ENCODE results near the gene PTOV1. TPM values are rescaled to one million over a fixed set of nuclear protein-coding genes. Genes with fewer than 3 reads are reported as not detected.

PTOV1 gene
- total and polyA plus RNA-seq, 7 donors, result 52.2 to 105 (median 63.8) TPM

- 91 to 92% methylated on average over 18 of the region's 18 CpGs for WGBS, 2 donors
- peaks cover 28 to 71% (median 53%) of the 10 kb centered on the region in 4 donors for H3K36me3 ChIP-seq
- intact Hi-C loops (cut with DNase I), result no loop called here
These were observed 5.6 kb downstream of the PTOV1 start for GRCh38 chr19:49856574-49857021.

GRCh38 chr19:49857061-49857837, 6.3 kb downstream of the PTOV1 start:
- no peaks in the 10 kb centered on the region for H3K9me3 ChIP-seq
- TF ChIP-seq POLR2AphosphoS5 (IDR thresholded peaks at IDR 0.05) (peak in 1 of 4 donors; percentile 1), EP300 (IDR thresholded peaks at IDR 0.05) (no peak)
- TF ChIP-seq, protein P1, sequence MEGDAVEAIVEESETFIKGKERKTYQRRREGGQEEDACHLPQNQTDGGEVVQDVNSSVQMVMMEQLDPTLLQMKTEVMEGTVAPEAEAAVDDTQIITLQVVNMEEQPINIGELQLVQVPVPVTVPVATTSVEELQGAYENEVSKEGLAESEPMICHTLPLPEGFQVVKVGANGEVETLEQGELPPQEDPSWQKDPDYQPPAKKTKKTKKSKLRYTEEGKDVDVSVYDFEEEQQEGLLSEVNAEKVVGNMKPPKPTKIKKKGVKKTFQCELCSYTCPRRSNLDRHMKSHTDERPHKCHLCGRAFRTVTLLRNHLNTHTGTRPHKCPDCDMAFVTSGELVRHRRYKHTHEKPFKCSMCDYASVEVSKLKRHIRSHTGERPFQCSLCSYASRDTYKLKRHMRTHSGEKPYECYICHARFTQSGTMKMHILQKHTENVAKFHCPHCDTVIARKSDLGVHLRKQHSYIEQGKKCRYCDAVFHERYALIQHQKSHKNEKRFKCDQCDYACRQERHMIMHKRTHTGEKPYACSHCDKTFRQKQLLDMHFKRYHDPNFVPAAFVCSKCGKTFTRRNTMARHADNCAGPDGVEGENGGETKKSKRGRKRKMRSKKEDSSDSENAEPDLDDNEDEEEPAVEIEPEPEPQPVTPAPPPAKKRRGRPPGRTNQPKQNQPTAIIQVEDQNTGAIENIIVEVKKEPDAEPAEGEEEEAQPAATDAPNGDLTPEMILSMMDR (IDR thresholded peaks at IDR 0.05), result no peak
- intact Hi-C loops (cut with DNase I), result no loop called here
- no peaks in the 10 kb centered on the region for H3K27me3 ChIP-seq
- no peak overlapping the region for H3K4me3 ChIP-seq
- WGBS, 2 donors, result 89 to 94% methylated on average over 26 of the region's 26 CpGs
- no peak for DNase-seq
- H3K27ac ChIP-seq, result no peak overlapping the region
- peaks cover 0 to 46% (median 32%) of the 10 kb centered on the region in 4 donors for H3K4me1 ChIP-seq
- peaks cover 28 to 74% (median 53%) of the 10 kb centered on the region in 4 donors for H3K36me3 ChIP-seq

More at GRCh38 chr19:49856574-49857021, 5.6 kb downstream of the PTOV1 start:
- TF ChIP-seq EP300 (IDR thresholded peaks at IDR 0.05), result no peak
- TF ChIP-seq, protein P1 (IDR thresholded peaks at IDR 0.05), result no peak
- no peak for TF ChIP-seq POLR2AphosphoS5 (IDR thresholded peaks at IDR 0.05)
- TF ChIP-seq POLR2A (IDR thresholded peaks at IDR 0.05), result no peak
- no peak for DNase-seq
- Histone ChIP-seq H3K27me3 (no peaks in the 10 kb centered on the region), H3K4me3 (no peak overlapping the region), H3K27ac (peak overlapping the region in 1 of 4 donors; percentile 17), H3K4me1 (peaks cover 0 to 51% (median 37%) of the 10 kb centered on the region in 4 donors), H3K9me3 (no peaks in the 10 kb centered on the region)

DNA sequence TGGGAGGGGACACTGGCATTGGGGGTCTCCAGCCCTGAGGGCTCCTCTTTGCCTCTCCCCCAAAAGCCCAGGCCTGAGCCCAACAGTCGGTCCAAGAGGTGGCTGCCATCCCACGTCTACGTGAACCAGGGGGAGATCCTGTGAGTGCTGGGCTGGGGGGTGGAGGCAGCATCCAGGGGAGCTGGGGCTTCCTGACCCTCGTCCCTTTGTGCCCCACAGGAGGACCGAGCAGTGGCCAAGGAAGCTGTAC, 6.8 kb downstream of the PTOV1 start:
- no peak overlapping the region for H3K27ac ChIP-seq
- TF ChIP-seq POLR2A (IDR thresholded peaks at IDR 0.05), result no peak
- no peak for TF ChIP-seq POLR2AphosphoS5 (IDR thresholded peaks at IDR 0.05)
- no peak for TF ChIP-seq EP300 (IDR thresholded peaks at IDR 0.05)
- TF ChIP-seq, protein P1 (IDR thresholded peaks at IDR 0.05), result no peak
- 85 to 89% methylated on average over 5 of the region's 5 CpGs for WGBS, 2 donors
- H3K36me3 ChIP-seq, result peaks cover 28 to 78% (median 53%) of the 10 kb centered on the region in 4 donors
- no peaks in the 10 kb centered on the region for H3K9me3 ChIP-seq
- H3K4me3 ChIP-seq, result no peak overlapping the region
- intact Hi-C loops (cut with DNase I), result no loop called here
- DNase-seq, result no peak
- peaks cover 0 to 41% (median 27%) of the 10 kb centered on the region in 4 donors for H3K4me1 ChIP-seq
- H3K27me3 ChIP-seq, result no peaks in the 10 kb centered on the region

GRCh38 chr19:49858088-49858985, 7.4 kb downstream of the PTOV1 start:
- intact Hi-C loops (cut with DNase I), result no loop called here
- no peak for DNase-seq
- H3K4me3 ChIP-seq, result no peak overlapping the region
- WGBS, 2 donors, result 89 to 90% methylated on average over 37 of the region's 37 CpGs
- peak overlapping the region in 1 of 4 donors; percentile 11 for H3K27ac ChIP-seq
- H3K9me3 ChIP-seq, result no peaks in the 10 kb centered on the region
- TF ChIP-seq POLR2A (IDR thresholded peaks at IDR 0.05), result no peak
- TF ChIP-seq, protein P1 (IDR thresholded peaks at IDR 0.05), result no peak
- TF ChIP-seq POLR2AphosphoS5 (IDR thresholded peaks at IDR 0.05), result no peak
- TF ChIP-seq EP300 (IDR thresholded peaks at IDR 0.05), result no peak
- H3K36me3 ChIP-seq, result peaks cover 30 to 84% (median 54%) of the 10 kb centered on the region in 4 donors
- peaks cover 0 to 35% (median 21%) of the 10 kb centered on the region in 4 donors for H3K4me1 ChIP-seq
- H3K27me3 ChIP-seq, result no peaks in the 10 kb centered on the region
